H1 (cell line): Measurements from ENCODE around the gene MREG. TPM values are rescaled to one million over a fixed set of nuclear protein-coding genes. Genes with fewer than 3 reads are reported as not detected.

Experiments
- CTCF ChIA-PET: fragments of 300-600 bp; sonication (Branson Sonifier 250); formaldehyde crosslinking; loops from one replicate; lab custom pipeline; 2021; ENCODE audit not compliant: partially characterized antibody; lab: Charles Lee
- POLR2A ChIA-PET: fragments of 300-600 bp; sonication (Branson Sonifier 250); formaldehyde crosslinking; loops from one replicate; lab custom pipeline; 2021; ENCODE audit warnings: inconsistent platforms; ENCODE audit not compliant: partially characterized antibody; lab: Charles Lee
- DNase-seq, 2 experiments: peaks; one replicate each; pipeline versions ENCODE4 v3.0.0 to v3.0.0-alpha.2; 2010 to 2022; ENCODE audit warnings: low spot score in 2 of 2, low read depth in 1 of 2, mixed read lengths in 1 of 2
- FAIRE-seq: peaks from 2 replicates; lab custom pipeline; 2011; peaks lifted over from hg19 to GRCh38; lab: Jason Lieb, UNC
- H2AFZ ChIP-seq: 2 replicates; pipeline ENCODE4 v1.8.1; 2012; ENCODE audit warnings: low read length, inconsistent platforms
- H2AK5ac ChIP-seq: 2 replicates; pipeline ENCODE4 v1.6.1; 2013; ENCODE audit warnings: low read depth, low read length
- H2BK120ac ChIP-seq: replicated peaks from 2 replicates; pipeline ENCODE3; 2013; ENCODE audit warnings: low read depth, low read length, inconsistent platforms
- H2BK12ac ChIP-seq: 2 replicates; pipeline ENCODE4 v1.6.1; 2013; ENCODE audit warnings: low read depth, low read length
- H2BK15ac ChIP-seq: 2 replicates; pipeline ENCODE4 v1.6.1; 2013; ENCODE audit warnings: low read length
- H2BK20ac ChIP-seq: 2 replicates; pipeline ENCODE4 v1.6.1; 2013; ENCODE audit warnings: low read length
- H2BK5ac ChIP-seq: 2 replicates; pipeline ENCODE4 v1.6.1; 2013; ENCODE audit warnings: low read depth, low read length
- H3K14ac ChIP-seq: 2 replicates; pipeline ENCODE4 v1.6.1; 2013; ENCODE audit warnings: inconsistent platforms; ENCODE audit not compliant: insufficient read length
- H3K18ac ChIP-seq: 2 replicates; pipeline ENCODE4 v1.6.1; 2013; ENCODE audit warnings: low read length; ENCODE audit errors: extremely low read depth
- H3K23ac ChIP-seq: 2 replicates; pipeline ENCODE4 v1.6.1; 2013; ENCODE audit warnings: inconsistent platforms; ENCODE audit not compliant: insufficient read length
- H3K23me2 ChIP-seq: 2 replicates; pipeline ENCODE4 v1.6.1; 2013; ENCODE audit warnings: low read depth, low read length
- H3K27ac ChIP-seq: 2 replicates; pipeline ENCODE4 v1.6.1; 2011; ENCODE audit warnings: low read depth, low read length, inconsistent platforms
- H3K27me3 ChIP-seq, 4 experiments: replicated peaks in 1 of 4; 1 replicate in 1 of 4; 2 replicates in 3 of 4; pipeline versions ENCODE4 v1.6.1 to v1.8.1; 2011 to 2013; ENCODE audit warnings: low read length in 3 of 4, mild to moderate bottlenecking in 3 of 4, inconsistent platforms in 2 of 4, mixed read lengths in 2 of 4, moderate library complexity in 1 of 4; ENCODE audit not compliant: control insufficient read depth in 3 of 4, insufficient read depth in 3 of 4; ENCODE audit errors: extremely low read depth in 1 of 4
- H3K36me3 ChIP-seq, 4 experiments: 2 replicates each; pipeline versions ENCODE4 v1.6.1 to v1.8.1; 2011 to 2013; ENCODE audit warnings: mild to moderate bottlenecking in 4 of 4, low read length in 3 of 4, moderate library complexity in 2 of 4, control low read depth in 1 of 4, inconsistent platforms in 1 of 4; ENCODE audit not compliant: insufficient read depth in 4 of 4, control insufficient read depth in 2 of 4
- H3K4ac ChIP-seq: replicated peaks from 2 replicates; pipeline ENCODE3; 2013; ENCODE audit warnings: low read length, low read depth, mixed read lengths, inconsistent platforms; ENCODE audit not compliant: insufficient read length
- H3K4me1 ChIP-seq, 4 experiments: replicated peaks in 1 of 4; 1 replicate in 1 of 4; 2 replicates in 3 of 4; pipeline versions ENCODE4 v1.6.1 to v1.8.1; 2011 to 2013; ENCODE audit warnings: low read length in 3 of 4, inconsistent platforms in 2 of 4, mixed read lengths in 1 of 4; ENCODE audit not compliant: insufficient read depth in 4 of 4, control insufficient read depth in 3 of 4
- H3K4me2 ChIP-seq, 2 experiments: 2 replicates each; pipeline versions ENCODE4 v1.6.1 to v1.8.1; 2011 to 2013; ENCODE audit warnings: low read depth in 2 of 2, low read length in 2 of 2, control low read depth in 1 of 2, inconsistent platforms in 1 of 2, mild to moderate bottlenecking in 1 of 2; ENCODE audit not compliant: insufficient read depth in 1 of 2
- H3K4me3 ChIP-seq, 4 experiments: fragments of 200-600, 300-600 bp in 1 of 4; sonication (generic), shearing (Covaris generic), sonication (Bioruptor Twin) in 1 of 4; 2 replicates each; pipeline versions ENCODE4 v1.5.1 to v1.8.1; 2011 to 2016; ENCODE audit warnings: low read length in 4 of 4, low read depth in 3 of 4, control low read depth in 2 of 4, inconsistent platforms in 2 of 4, mild to moderate bottlenecking in 2 of 4, mixed read lengths in 1 of 4, moderate library complexity in 1 of 4; ENCODE audit not compliant: insufficient read depth in 2 of 4; ENCODE audit errors: extremely low read depth in 1 of 4
- H3K56ac ChIP-seq: replicated peaks from 2 replicates; pipeline ENCODE3; 2013; ENCODE audit warnings: low read depth, mild to moderate bottlenecking, mixed read lengths, low read length, inconsistent platforms; ENCODE audit not compliant: insufficient read length
- H3K79me1 ChIP-seq: 2 replicates; pipeline ENCODE4 v1.6.1; 2013; ENCODE audit warnings: low read depth, low read length, control low read depth
- H3K79me2 ChIP-seq, 2 experiments: 2 replicates each; pipeline versions ENCODE4 v1.6.1 to v1.8.1; 2012 to 2013; ENCODE audit warnings: low read length in 2 of 2, mild to moderate bottlenecking in 2 of 2, inconsistent platforms in 1 of 2; ENCODE audit not compliant: insufficient read depth in 2 of 2, control insufficient read depth in 1 of 2
- H3K9ac ChIP-seq, 4 experiments: replicated peaks in 1 of 4; 1 replicate in 1 of 4; 2 replicates in 3 of 4; pipeline versions ENCODE4 v1.6.1 to v1.8.1; 2011 to 2013; ENCODE audit warnings: low read depth in 3 of 4, low read length in 3 of 4, control low read depth in 2 of 4, mild to moderate bottlenecking in 2 of 4, moderate library complexity in 2 of 4, inconsistent platforms in 1 of 4; ENCODE audit errors: extremely low read depth in 1 of 4
- H3K9me3 ChIP-seq, 2 experiments: 2 replicates each; pipeline versions ENCODE4 v1.6.1 to v1.8.1; 2012 to 2013; ENCODE audit warnings: mild to moderate bottlenecking in 2 of 2, moderate library complexity in 2 of 2, control low read depth in 1 of 2, inconsistent platforms in 1 of 2, low read depth in 1 of 2, low read length in 1 of 2, mixed read lengths in 1 of 2; ENCODE audit not compliant: insufficient read depth in 2 of 2
- H4K20me1 ChIP-seq, 2 experiments: replicated peaks in 1 of 2; 2 replicates each; pipeline versions ENCODE3 to v1.8.1; 2011 to 2013; ENCODE audit warnings: inconsistent platforms in 2 of 2, low read length in 2 of 2, mild to moderate bottlenecking in 1 of 2; ENCODE audit not compliant: insufficient read depth in 2 of 2, control insufficient read depth in 1 of 2
- H4K5ac ChIP-seq: 2 replicates; pipeline ENCODE4 v1.6.1; 2013; ENCODE audit warnings: low read length, low read depth, mixed read lengths, inconsistent platforms; ENCODE audit not compliant: insufficient read length
- H4K8ac ChIP-seq: 2 replicates; pipeline ENCODE4 v1.8.0; 2013; ENCODE audit warnings: mild to moderate bottlenecking, moderate library complexity, low read length, inconsistent platforms; ENCODE audit not compliant: insufficient read depth; ENCODE audit errors: extremely low read depth
- H4K91ac ChIP-seq: replicated peaks from 2 replicates; pipeline ENCODE3; 2013; ENCODE audit warnings: low read length, mixed read lengths, inconsistent platforms; ENCODE audit not compliant: insufficient read length
- ASH2L ChIP-seq: fragments of 200-600, 300-600 bp; sonication (generic); IDR thresholded peaks from one replicate; pipeline ENCODE4 v1.7.1; 2017; ENCODE audit warnings: low read length
- CBX5 ChIP-seq: fragments of 300-800, 300-1000 bp; sonication (generic); IDR thresholded peaks from 2 replicates; pipeline ENCODE4 v1.7.1; 2016; ENCODE audit warnings: antibody characterized with exemption, low read length, low read depth
- WGBS, 2 experiments: shearing (Covaris generic) in 1 of 2; methylation state at CpG; one replicate each; pipeline versions ENCODE4 v1.1.6 to v1.1.7; 2013 to 2015; ENCODE audit warnings: low lambda C conversion rate in 2 of 2, mixed read lengths in 2 of 2, inconsistent platforms in 1 of 2, low coverage in 1 of 2, missing lambda C conversion rate in 1 of 2; ENCODE audit not compliant: insufficient replicate concordance in 2 of 2, insufficient coverage in 1 of 2, insufficient read length in 1 of 2; ENCODE audit errors: extremely low coverage in 1 of 2, missing lambda C conversion rate in 1 of 2; 5-methylcytosine and 5-hydroxymethylcytosine counted together
- polyA plus RNA-seq, 7 experiments: library from polyadenylated mRNA; depleted of rRNA in 3 of 7; stranded (reverse) in 5 of 7; unstranded in 2 of 7; fragments of >200 nt in 5 of 7; fragments of 200-250 nt in 2 of 7; gene quantifications; 1 replicate in 5 of 7; 2 replicates in 1 of 7; 4 replicates in 1 of 7; pipeline versions ENCODE4 v1.2.1 to v1.2.3, GENCODE V29; 2011 to 2013; ENCODE audit warnings: missing spikeins in 2 of 7, mixed read lengths in 2 of 7
- total RNA-seq: library from RNA; stranded (reverse); fragmentation: NEBNext Ultra II Directional; extraction: Animal tissue kit (Norgen Biotek cat#: 25700); gene quantifications from 2 replicates; pipeline ENCODE4 v1.2.1, GENCODE V29; 2021

The MREG gene
- total and polyA plus RNA-seq, 2 of the 8 experiments (the other 6 are each of a cell fraction or from before 2014, with no cell fraction given), result 7.5 to 31.9 TPM

- no peaks in the 10 kb centered on the region for H3K9me3 ChIP-seq
- no peak overlapping the region for H4K91ac ChIP-seq
- H2BK12ac ChIP-seq, result no peak overlapping the region
- no peak overlapping the region for H3K56ac ChIP-seq
- peaks cover 7 to 29% (median 14%) of the 10 kb centered on the region in 4 experiments for H3K4me1 ChIP-seq
- no peaks in the 10 kb centered on the region for H3K36me3 ChIP-seq
- H3K79me2 ChIP-seq, result peaks cover 0 to 77% of the 10 kb centered on the region in 2 experiments; a peak in 2 of 4 replicates
- H3K23me2 ChIP-seq, result no peaks in the 10 kb centered on the region
- no peak overlapping the region for H3K14ac ChIP-seq
- no peak for FAIRE-seq
- no peak overlapping the region for H2BK5ac ChIP-seq
- WGBS, 2 experiments, result 93% methylated on average over 3 of the region's 3 CpGs; no CpG with 5 or more reads in 1 of the 2 experiments
- no peak overlapping the region for H2AFZ ChIP-seq
- peaks cover 10% of the 10 kb centered on the region for H3K79me1 ChIP-seq
- no peak overlapping the region for H2BK20ac ChIP-seq
- H2BK15ac ChIP-seq, result no peak overlapping the region
- no peak overlapping the region for H3K4me3 ChIP-seq
- H2BK120ac ChIP-seq, result no peak overlapping the region
- H4K8ac ChIP-seq, result no peak overlapping the region
- POLR2A ChIA-PET, result no interaction called here
- DNase-seq, result no peak
- H3K27ac ChIP-seq, result no peak overlapping the region
- no peak overlapping the region for H3K4ac ChIP-seq
- no peak overlapping the region for H3K18ac ChIP-seq
- H3K23ac ChIP-seq, result no peak overlapping the region
- TF ChIP-seq ASH2L (no peak), CBX5 (no peak)
- no peak overlapping the region for H3K4me2 ChIP-seq
- no peak overlapping the region for H4K5ac ChIP-seq
- no peaks in the 10 kb centered on the region for H3K27me3 ChIP-seq
- peaks cover 0 to 5% of the 10 kb centered on the region in 2 experiments for H4K20me1 ChIP-seq
- no peak overlapping the region for H3K9ac ChIP-seq
- CTCF ChIA-PET, result interaction anchor here (1.1 to 3.0 kb wide), 5 partner anchors 8 to 54 kb away, joined by 3 to 14 read pairs (median 9); no protein-coding TSS in a partner anchor
- no peak overlapping the region for H2AK5ac ChIP-seq
Measured at GRCh38 chr2:216004697-216005283, 8.6 kb downstream of the MREG start.
